Measurements from ENCODE around the gene ANKRD60.
A peak's percentile ranks its signal among the peaks of the same experiment; 100 is the strongest.

ANKRD60 gene

DNA sequence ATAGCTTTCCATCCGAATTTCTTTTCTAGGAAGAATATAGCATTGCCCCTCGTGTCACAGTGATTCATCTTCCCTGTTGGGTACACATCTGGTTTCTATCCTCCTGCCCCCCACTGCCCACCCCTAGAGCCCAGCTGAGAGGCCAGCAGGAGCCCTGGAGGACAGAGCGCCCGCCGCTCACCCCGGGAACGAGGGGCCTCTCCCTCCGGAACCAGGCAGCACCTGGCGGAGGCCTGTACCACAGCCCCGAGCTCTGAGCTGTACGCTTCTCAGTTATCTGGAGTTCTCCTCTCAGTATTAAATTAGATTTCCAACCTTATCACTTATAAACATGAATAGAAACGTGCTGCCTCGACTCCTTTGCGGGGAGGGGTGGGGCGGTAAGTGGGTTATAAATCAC is 6.0 kb downstream of the ANKRD60 start:
- no peak for DNase-seq

DNA sequence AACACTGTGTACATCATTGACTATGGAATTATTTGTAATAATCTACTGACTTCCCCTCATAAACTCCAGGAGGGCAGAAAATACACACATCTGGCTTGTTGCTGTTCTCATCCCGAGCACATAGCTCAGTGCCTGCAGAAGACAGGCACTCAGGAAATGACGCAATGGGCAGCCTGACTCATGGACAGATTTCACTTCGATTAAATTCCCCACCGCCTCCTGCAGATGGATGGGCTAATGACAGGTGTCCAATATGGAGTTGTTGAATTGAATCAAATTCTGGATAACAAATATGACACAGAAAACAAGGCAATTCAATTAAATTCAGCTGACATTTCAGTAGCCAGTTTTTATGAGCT is 9.1 kb downstream of the ANKRD60 start:
- no peak for DNase-seq

DNA sequence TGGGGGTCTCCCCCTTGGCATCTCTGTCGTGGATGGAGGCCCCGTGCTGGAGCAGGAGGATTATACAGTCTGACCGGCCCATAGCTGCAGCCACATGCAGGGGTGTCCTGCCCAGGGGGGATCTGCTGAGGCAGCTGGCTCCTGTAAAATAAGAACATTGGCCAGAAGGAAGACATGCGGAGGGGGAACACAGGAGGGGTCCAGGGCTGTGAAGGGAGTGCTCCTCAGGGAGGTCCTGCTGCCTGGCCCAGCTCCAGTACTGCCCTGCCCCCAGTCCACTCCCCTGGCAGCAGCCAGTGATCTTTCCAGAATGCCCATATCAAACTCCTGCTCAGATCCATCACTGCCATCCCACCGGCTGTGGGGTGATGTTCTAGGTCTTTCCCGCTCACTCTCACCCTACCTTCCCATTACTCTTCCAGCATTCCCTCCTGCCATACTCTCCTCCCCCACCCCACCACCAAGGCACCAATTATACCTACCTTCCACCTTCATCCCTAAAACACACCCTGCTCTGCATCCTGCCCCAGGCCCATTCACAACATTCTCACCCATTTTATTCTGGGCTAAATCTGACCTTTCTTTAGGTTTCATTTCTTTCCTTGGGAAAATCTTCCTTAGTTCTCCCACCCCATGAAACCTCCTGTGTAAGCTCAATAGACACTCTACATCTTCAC is 9.7 kb downstream of the ANKRD60 start:
- no peak for DNase-seq

DNA sequence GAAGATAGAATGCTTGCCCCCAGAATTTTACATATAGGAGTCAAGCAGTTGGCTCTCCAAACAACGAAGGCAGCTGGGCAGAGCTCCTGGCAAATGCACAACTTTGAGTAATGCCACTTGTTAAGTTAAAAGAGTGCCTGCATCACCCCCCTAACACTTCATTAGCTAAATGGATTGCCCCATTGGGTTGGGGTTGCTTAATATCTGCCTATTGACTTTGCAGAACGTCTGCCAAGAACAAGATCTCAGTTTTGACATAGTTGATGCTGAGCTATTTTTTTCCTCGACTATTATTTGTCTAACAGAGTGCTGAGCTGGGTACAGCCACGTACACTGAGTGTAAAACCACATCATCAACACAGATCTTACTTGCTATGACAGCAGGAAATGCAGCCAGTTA is 12.1 kb downstream of the ANKRD60 start:
- DNase-seq = no peak

DNA sequence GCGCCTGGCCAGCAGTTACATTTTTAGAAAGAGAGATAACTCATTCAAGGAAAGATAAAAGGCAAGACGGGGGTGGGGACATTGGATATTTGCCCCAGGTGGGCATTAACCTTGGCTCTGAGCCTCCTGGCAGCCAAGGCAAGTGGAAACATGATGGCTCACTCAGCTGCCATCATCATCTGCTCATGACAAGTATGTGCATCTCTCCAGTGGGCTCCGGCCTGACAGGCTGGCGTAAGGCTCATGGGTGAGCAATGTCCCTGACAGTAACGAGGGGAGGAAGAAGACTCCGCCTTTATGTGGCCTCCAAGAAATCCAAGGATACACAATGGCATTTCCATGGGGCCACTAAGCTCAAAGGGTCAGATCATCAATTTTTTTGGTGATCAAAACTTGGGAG is 13.3 kb downstream of the ANKRD60 start:
- DNase-seq = no peak

DNA sequence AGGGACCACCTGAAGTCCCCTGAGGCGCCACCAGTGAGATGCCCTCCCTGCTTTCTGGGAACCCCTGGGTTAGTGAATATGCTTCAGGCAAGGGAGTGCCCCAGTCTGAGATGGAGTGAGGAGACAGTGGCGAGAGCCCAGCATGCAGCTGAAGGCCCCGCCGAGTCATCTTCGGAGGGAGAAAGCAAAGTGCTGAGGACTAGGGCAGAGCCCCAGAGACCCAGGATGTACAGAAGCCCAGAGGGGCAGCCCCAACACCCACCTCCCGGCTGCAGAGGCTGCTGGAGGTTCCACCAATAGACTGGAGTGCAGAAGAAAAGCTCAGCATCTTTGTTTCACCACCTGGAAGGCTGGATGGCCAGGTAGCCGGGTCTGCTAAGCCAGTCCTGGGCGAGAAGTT is 14.1 kb downstream of the ANKRD60 start:
- DNase-seq = no peak

DNA sequence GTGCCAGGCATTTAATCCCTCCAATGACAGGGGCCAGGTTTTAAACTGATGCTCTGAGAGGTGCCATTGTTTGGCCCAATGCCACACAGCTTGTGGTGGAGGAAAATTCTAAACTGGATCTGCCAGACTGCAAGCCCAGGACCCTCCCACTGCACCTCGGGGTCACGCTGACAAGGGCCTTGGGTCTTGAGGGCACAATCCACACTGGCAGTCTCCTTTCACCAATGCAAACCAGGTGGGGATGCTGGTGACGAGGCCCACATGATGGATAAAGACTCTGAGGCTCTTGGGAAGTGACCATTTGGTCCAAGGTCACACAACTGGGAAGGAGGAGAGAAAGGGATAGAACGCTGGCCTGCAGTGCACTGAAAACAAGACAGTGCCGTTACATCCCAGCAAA is 14.7 kb downstream of the ANKRD60 start:
- DNase-seq = no peak

DNA sequence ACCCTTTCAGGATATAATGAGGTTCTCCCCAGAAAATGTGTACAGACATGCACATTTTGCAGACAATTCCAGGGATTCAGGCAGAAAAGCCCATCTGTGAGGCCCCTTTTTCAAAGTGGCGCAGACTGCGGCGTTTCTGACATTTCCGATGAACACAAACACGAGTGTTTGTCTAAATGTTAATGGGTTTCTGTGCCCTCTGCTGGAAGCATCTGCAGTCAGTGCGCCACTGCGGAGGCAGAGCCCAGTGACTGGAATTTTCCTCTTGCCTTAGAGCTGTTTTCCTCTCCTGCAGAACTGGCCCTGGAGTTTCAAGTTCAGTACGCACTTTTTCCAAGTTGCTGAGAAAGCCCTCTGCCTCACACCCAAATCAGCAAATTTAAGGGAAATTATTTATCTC is 15.3 kb downstream of the ANKRD60 start:
- no peak for DNase-seq

DNA sequence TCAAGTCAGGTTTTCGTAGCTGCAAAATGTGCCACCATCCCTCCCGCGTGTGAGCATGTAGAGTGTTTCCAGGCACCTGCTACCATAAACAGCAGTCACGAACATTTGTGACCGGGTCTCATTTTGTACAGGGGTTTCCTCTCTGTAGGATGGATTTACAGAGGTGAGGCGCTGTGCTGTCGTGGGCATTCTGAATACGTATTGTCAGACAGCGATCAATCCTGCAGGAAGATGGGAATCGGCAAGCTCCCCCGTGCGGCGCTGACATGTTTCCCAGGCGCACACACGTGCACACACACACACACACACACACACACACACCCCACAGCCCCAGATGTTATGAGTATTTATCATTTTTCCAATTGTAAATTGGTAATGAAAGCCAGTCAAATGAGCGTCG is 15.8 kb downstream of the ANKRD60 start:
- DNase-seq = no peak

DNA sequence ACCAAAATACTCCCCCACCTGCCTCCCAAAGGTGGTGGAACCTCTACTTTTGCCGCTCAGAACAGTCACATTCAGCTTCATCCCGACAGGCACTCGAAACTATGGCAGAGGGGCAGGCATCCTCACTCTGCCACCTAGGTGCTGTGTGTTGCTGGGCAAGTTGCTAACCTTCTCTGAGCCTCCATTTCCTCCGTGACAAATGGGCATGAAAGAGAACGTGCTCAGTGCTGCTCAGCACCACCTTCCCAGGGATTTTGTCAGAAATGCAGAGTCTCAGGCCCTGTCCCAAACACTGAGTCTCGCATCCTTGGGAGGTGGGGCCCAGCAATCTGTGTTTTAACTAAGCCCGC is 18.1 kb downstream of the ANKRD60 start:
- DNase-seq = no peak

DNA sequence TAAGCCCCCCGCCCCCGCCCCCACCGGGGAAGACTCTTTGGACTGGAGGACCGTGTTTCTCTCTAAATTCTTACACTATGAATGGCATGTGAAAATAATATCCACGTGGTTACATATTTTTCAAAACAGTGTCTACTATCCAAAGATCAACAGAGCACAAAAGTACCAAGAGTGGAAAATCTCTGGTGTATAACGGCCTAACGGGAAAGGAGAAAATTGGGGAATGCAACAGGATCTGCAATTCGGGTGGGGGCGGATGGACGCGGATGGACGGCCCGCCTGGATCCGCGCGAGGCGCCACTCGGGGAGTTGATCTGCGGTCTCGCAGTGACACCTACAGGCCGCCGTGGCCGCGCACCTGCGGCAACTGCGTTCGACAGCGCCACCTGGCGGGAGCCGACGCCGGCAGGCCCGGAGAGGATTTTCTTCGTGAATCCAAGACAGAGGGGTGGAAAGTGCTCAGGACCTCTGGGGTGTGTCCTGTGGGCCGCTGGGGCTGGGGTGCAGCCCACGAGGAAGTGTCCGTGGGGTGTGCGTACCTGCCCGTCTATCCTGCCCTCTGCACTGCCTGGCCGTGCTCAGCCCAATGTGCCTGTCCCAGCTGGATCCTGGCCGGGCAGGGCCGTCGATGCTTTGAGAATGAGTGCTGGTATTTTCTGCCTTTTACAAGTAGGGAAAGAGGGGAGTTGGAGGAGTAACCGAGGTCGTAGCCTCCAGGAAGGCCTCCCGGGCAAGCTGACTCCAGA is 18.6 kb downstream of the ANKRD60 start:
- DNase-seq = peak; percentile 92

DNA sequence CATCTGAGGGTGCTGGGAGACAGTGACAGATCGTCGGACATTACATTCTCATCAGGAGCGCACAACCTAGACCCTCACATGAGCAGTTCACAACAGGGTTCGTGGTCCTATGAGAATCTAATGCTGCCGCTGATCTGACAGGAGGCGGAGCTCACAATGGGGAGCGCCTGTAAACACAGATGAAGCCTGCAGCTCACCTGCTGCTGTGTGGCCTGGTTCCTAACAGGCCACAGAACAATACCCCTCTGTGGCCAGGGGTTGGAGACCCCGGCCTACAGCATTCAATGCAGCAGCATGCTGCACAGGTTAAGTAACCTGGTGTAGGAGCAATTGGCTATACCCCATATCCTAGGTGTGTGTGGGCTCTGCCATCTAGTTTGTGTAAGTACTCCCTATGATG is 19.5 kb downstream of the ANKRD60 start:
- DNase-seq = no peak

DNA sequence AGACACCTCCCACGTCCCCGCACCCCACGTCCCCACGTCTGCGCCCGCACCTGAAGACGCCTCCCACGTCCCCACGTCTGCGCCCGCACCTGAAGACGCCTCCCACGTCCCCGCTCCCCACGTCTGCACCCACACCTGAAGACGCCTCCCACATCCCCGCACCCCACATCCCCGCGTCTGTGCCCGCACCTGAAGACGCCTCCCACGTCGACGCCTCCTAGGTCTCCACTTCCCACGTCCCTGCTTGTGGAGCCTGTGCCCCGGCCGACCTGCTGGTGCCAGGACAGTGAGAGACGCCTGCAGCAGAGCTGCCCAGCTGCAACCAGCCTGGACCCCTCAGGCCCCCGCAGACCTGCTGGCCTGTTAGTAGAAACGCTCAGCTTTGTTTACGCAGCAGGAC is 22.6 kb downstream of the ANKRD60 start:
- no peak for DNase-seq

DNA sequence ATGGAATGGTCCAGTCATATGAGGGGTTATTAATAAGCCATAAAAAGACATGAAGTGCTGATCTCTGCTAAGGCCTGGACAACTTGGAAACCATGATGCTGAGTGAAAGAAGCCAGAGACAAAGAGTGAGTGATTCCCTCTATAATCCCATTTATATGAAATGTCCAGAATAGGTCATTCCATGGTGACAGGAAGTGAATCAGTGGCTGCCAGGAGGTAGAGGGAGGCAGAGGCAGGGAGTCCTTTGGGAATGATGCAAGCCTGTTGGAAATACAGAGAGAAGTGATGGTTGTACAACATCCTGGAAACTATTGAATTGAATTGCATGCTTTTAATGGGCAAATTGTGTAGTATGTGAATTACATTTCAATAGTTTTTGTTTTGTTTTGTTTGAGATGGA is 26.4 kb downstream of the ANKRD60 start:
- no peak for DNase-seq

DNA sequence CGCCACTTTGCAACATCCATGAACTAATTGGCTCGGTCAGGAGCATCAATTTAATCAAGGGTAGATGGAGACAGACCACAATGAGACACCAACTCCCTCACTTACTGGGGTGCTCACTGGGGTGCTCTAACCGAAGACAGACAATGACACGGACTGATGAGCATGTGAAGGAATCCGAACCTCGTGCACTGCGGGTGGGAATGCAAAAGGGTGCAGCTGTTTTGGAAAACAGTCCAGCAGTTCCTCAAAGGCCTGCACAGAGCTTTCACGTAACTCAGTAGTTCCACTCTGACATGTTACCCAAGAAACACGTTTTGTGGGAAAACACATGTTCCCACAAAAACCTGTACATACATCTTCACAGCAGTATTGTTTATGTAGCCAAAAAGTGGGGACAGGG is 26.8 kb downstream of the ANKRD60 start:
- DNase-seq = no peak

DNA sequence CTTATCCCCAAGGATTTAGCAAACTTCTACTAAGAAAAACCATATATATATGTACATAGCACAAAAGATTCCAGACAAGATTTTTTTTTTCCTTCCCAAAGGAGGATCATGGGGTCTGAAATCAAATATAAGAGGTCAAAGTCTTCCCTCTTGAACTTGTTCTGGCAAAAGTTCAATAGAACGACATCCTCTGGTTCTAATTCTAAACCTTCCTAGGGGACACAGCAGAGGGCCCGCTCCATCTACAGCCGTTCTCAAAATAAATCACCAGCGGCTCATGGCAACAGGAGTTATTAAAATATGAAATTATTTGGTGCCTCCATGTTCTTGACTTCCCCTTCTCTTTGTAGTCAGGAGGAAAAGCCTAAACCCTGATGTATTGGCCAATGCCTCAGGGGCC is 29.0 kb downstream of the ANKRD60 start:
- DNase-seq = no peak

DNA sequence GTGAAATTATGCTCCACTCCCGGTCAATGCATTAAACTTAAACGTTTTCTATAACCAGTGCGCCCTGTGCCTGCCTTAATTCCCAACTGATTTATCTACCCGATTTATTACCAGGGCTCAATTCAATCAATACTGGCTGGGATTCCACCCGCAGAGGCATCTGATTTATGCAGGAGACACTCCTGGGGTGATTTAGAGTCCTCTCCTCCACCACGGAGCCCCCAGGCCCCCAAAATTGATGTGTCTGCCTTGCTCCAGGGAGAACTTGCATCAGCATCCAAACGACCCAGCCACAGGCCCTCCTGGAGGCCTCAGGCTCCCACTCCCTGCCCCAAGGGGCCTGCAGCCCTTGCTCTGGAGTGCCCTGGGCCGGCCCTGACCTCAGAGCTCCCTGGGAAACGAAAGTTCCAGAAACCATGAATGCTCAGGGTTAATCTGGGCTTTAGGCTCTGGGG is 29.5 kb downstream of the ANKRD60 start:
- no peak for DNase-seq

DNA sequence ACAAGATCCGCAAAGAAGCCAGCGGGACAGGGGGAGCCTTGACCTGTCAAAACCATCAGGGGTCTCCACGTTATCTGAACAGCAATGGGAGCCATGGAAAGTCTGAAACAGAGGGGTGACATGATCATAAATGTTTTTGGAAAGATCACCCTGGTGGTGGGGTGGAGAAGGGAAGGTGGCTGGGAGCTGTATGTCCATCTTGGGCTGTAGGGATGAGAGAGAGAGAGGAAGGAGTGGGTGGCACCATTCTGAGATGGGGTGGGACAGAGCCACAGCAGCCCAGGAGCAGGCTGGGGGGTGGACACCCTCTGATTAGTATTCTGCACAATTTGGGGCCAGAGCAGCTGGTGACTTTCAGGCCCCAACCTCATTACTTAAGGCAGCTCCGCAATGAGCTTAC is 30.1 kb downstream of the ANKRD60 start:
- DNase-seq = no peak

DNA sequence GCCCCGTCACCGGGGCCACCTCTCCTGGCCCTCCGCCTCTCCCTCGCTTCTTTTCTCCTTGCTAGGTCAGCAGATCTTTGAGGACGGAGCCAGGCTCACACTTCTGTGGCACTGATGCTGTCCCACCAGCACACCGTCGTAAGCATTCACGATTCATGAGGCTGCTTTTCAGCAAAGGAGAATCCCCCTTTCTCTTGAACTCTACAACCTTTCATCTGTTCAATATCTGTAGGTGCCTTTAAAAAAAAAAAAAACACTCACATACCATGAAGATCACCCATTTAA is 31.3 kb downstream of the ANKRD60 start:
- DNase-seq = no peak

DNA sequence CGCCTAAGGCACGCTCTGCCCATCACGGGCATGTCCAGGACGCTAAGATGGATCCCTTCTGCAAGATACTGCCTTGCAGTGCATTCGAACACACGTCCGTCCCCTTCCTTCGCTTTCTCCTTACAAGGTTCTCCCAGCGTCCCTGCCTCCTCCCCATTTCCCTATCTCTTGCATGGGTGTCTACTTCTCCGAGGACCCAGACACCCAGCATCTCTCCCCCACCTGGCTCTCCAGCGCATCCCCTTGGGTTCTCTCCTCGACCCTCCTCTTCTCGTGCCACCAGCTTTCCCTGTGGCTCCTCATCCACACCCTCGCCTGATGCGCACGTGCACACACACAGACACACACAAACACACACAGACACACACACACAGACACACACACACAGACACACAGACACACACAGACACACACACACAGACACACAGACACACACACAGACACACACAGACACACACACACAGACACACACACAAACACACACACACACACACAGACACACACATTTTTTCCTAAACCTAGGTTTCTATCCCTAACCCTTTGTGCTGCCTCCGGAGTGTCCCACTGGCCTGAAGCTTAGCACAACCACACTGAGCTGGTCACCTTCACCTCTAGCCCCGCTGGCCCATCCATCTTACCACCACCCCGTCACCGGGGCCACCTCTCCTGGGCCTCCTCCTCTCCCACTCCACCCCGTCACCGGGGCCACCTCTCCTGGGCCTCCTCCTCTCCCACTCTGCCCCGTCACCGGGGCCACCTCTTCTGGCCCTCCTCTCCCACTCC is 31.9 kb downstream of the ANKRD60 start:
- no peak for DNase-seq

DNA sequence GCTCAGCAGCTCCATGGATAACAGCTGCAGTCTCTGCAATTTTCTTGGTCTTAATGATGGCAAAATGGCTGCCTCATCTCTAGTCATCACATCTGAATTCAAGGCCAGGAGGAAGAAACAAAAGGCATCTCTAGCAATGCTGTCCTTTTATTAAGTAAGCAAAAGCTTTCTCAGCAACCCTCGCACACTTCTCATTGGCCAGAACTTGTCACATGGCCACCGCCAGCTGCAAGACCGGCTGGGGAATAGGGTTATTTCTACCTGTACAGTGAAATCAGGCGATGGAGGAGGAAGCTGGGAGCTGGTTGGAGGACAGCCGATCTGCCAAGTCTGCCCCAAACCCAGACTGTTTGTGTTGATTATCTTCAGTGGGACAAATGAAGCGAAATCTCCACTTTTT is 33.4 kb downstream of the ANKRD60 start:
- no peak for DNase-seq

DNA sequence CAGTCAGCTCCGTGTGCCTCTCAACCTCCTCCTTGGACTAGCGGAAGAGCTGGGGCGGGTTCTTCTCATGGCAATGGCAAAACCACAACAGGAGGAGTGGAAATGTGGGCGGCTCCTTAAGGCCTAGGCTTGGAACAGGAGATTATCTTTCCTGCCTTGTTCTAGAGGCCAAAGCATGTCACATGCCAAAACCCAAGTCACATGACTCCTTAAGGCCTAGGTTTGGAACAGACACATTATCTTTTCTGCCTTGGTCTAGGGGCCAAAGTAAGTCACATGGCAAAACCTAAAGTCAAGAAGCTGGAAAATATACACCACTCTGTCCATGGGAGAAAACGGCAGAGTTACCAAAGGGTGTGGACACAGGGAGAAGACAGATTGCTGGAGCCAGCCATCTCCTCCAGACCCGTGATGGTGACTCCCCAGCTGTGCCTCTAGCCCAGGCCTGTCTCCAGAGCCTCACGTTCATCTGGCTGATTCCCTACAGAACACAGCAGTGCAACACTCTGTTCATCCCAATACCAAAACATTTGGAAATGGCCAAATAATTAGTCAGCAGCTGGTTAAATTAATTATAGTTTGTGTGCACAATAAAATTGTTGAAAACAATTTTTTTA is 34.2 kb downstream of the ANKRD60 start:
- no peak for DNase-seq

DNA sequence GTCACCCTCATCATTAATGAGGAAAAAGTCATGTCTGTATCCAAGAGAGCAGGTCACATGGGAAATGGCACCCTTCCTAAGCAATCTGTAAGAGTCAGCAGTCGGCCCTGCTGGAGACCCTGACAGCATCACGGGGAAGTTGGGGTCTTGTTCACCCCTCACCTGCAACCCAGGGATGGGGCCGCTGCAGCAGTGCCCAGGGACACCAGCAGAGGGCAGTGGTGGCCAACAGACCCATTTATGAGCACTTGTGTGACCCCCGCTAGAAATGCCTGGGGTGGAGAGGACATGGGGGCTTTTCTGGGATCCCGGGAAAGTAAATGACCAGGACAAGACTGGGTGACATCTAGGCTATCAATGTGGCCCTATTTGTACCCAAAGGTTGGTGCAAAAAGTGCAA is 35.9 kb downstream of the ANKRD60 start:
- DNase-seq = peak; percentile 41

DNA sequence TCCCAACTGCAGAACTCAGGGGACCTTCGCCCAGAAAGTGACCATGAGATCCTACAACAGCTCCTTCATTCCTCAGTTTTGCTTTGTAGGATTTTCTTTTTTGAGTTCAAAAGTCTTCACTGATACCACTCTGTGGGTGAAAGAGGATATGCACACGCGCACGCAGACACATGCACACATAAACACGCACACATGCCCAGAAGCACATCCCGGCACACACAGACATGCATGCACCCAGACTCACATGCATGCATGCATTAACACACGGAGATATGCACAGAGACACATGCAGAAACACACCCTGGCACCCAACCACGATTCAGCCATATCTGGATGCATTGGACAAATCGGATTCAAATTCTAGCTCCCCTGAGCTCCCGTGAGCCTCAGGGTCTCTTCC is 36.4 kb downstream of the ANKRD60 start:
- no peak for DNase-seq
